Smooth muscle cell (in vitro differentiated cells): Measurements from ENCODE around the gene NTSR2. TPM values are rescaled to one million over a fixed set of nuclear protein-coding genes. Genes with fewer than 3 reads are reported as not detected.

Experiments
- DNase-seq: peaks from one replicate; lab custom pipeline; 2025; ENCODE audit not compliant: unreplicated experiment; lab: John Stamatoyannopoulos, UW
- H2AFZ ChIP-seq: fragments of 200-600 bp; sonication (generic); 2 replicates; pipeline ENCODE4 v1.6.0; 2016; ENCODE audit warnings: antibody characterized with exemption, low read depth, mild to moderate bottlenecking
- H3F3A ChIP-seq: fragments of 200-600 bp; sonication (generic); 2 replicates; pipeline ENCODE4 v1.6.0; 2017; ENCODE audit warnings: antibody characterized with exemption, low read depth
- H3K27ac ChIP-seq: fragments of 200-600 bp; sonication (generic); 2 replicates; pipeline ENCODE4 v1.5.1; 2016; ENCODE audit warnings: low read depth, mild to moderate bottlenecking
- H3K27me3 ChIP-seq: fragments of 200-600 bp; sonication (generic); 2 replicates; pipeline ENCODE4 v1.6.1; 2016; ENCODE audit warnings: low read depth, mild to moderate bottlenecking
- H3K36me3 ChIP-seq: fragments of 200-600 bp; sonication (generic); 2 replicates; pipeline ENCODE4 v1.5.1; 2016; ENCODE audit warnings: low read depth
- H3K4me1 ChIP-seq: fragments of 200-600 bp; sonication (generic); 2 replicates; pipeline ENCODE4 v1.5.1; 2016; ENCODE audit warnings: low read depth
- H3K4me2 ChIP-seq: fragments of 200-600 bp; sonication (generic); 2 replicates; pipeline ENCODE4 v1.6.0; 2016; ENCODE audit warnings: mild to moderate bottlenecking
- H3K4me3 ChIP-seq: fragments of 200-600 bp; sonication (generic); 2 replicates; pipeline ENCODE4 v1.5.1; 2016; ENCODE audit warnings: mild to moderate bottlenecking
- H3K79me2 ChIP-seq: fragments of 200-600 bp; sonication (generic); 2 replicates; pipeline ENCODE4 v1.6.0; 2016; ENCODE audit warnings: low read depth, mild to moderate bottlenecking
- H3K9ac ChIP-seq: fragments of 200-600 bp; sonication (generic); 2 replicates; pipeline ENCODE4 v1.6.0; 2016; ENCODE audit warnings: low read depth
- H3K9me3 ChIP-seq: fragments of 200-600 bp; sonication (generic); replicated peaks from 2 replicates; pipeline ENCODE4 v1.5.1; 2016; ENCODE audit warnings: low read depth
- H4K20me1 ChIP-seq: fragments of 200-600 bp; sonication (generic); 2 replicates; pipeline ENCODE4 v1.6.0; 2016; ENCODE audit warnings: low read depth
- CTCF ChIP-seq: fragments of 200-600 bp; sonication (generic); IDR thresholded peaks from 2 replicates; pipeline ENCODE4 v1.5.1; 2017; ENCODE audit warnings: borderline replicate concordance, mild to moderate bottlenecking, antibody characterized with exemption; ENCODE audit not compliant: insufficient read depth, poor library complexity, severe bottlenecking
- WGBS: methylation state at CpG from one replicate; pipeline ENCODE4 v1.1.7; 2016; ENCODE audit warnings: low lambda C conversion rate; 5-methylcytosine and 5-hydroxymethylcytosine counted together
- polyA plus RNA-seq: library from polyadenylated mRNA; unstranded; fragments of >200 nt; fragmentation: Nextera tagmentation; extraction: Ambion mirVana; gene quantifications from 2 replicates; pipeline ENCODE4 v1.2.1, GENCODE V29; 2016
- total RNA-seq: library from RNA; depleted of rRNA; stranded (reverse); fragments of >200 nt; gene quantifications from 2 replicates; pipeline ENCODE4 v1.2.3, GENCODE V29; 2014

The NTSR2 gene
- total and polyA plus RNA-seq, 2 experiments from 2014 or later: not detected

- Histone ChIP-seq H3K36me3 (no peaks in the 10 kb centered on the region), H3K4me2 (peak overlapping the region; percentile 60), H4K20me1 (no peaks in the 10 kb centered on the region), H3K4me1 (no peaks in the 10 kb centered on the region), H3K4me3 (no peak overlapping the region), H3K9ac (no peak overlapping the region), H2AFZ (peak overlapping the region; percentile 63), H3K9me3 (no peaks in the 10 kb centered on the region), H3K27me3 (no peaks in the 10 kb centered on the region), H3F3A (peaks cover 6% of the 10 kb centered on the region), H3K79me2 (no peaks in the 10 kb centered on the region), H3K27ac (peak overlapping the region; percentile 19)
- peak; percentile 35 for TF ChIP-seq CTCF
- no peak for DNase-seq
- WGBS: 46% methylated on average over 7 of the region's 7 CpGs
Observed at GRCh38 chr2:11647834-11648600, 22.0 kb downstream of the NTSR2 start.

GRCh38 chr2:11646530-11646929 lies 23.5 kb downstream of the NTSR2 start:
- H3K79me2 ChIP-seq: no peaks in the 10 kb centered on the region
- H3K4me3 ChIP-seq: no peak overlapping the region
- no peak for DNase-seq
- no peaks in the 10 kb centered on the region for H3K9me3 ChIP-seq
- no peak overlapping the region for H2AFZ ChIP-seq
- TF ChIP-seq CTCF: no peak
- H3K27me3 ChIP-seq: no peaks in the 10 kb centered on the region
- no peaks in the 10 kb centered on the region for H4K20me1 ChIP-seq
- H3K4me2 ChIP-seq: no peak overlapping the region
- 93% methylated on average over 3 of the region's 3 CpGs for WGBS
- H3K27ac ChIP-seq: no peak overlapping the region
- peaks cover 6% of the 10 kb centered on the region for H3F3A ChIP-seq
- no peaks in the 10 kb centered on the region for H3K36me3 ChIP-seq
- H3K9ac ChIP-seq: no peak overlapping the region
- H3K4me1 ChIP-seq: no peaks in the 10 kb centered on the region

GRCh38 chr2:11644293-11644692 lies 25.7 kb downstream of the NTSR2 start:
- Histone ChIP-seq H3K27me3 (no peaks in the 10 kb centered on the region), H3K27ac (no peak overlapping the region), H3F3A (peaks cover 6% of the 10 kb centered on the region), H3K4me1 (no peaks in the 10 kb centered on the region), H3K4me2 (no peak overlapping the region), H3K79me2 (no peaks in the 10 kb centered on the region), H3K4me3 (no peak overlapping the region), H3K36me3 (no peaks in the 10 kb centered on the region), H3K9ac (no peak overlapping the region), H2AFZ (no peak overlapping the region), H4K20me1 (no peaks in the 10 kb centered on the region), H3K9me3 (no peaks in the 10 kb centered on the region)
- WGBS: 95% methylated on average over 3 of the region's 3 CpGs
- DNase-seq: no peak
- TF ChIP-seq CTCF: no peak

- H2AFZ ChIP-seq: no peak overlapping the region
- no peak for TF ChIP-seq CTCF
- no peak overlapping the region for H3K4me2 ChIP-seq
- peaks cover 2% of the 10 kb centered on the region for H3F3A ChIP-seq
- 89% methylated on average over 7 of the region's 7 CpGs for WGBS
- H4K20me1 ChIP-seq: no peaks in the 10 kb centered on the region
- no peak overlapping the region for H3K27ac ChIP-seq
- H3K36me3 ChIP-seq: no peaks in the 10 kb centered on the region
- no peaks in the 10 kb centered on the region for H3K9me3 ChIP-seq
- no peaks in the 10 kb centered on the region for H3K27me3 ChIP-seq
- no peak overlapping the region for H3K4me3 ChIP-seq
- no peaks in the 10 kb centered on the region for H3K4me1 ChIP-seq
- no peak overlapping the region for H3K9ac ChIP-seq
- no peaks in the 10 kb centered on the region for H3K79me2 ChIP-seq
- no peak for DNase-seq
Observed at GRCh38 chr2:11642972-11643371, 27.0 kb downstream of the NTSR2 start.
